ENCODE measurements around the gene SMIM24. TPM values are rescaled to one million over a fixed set of nuclear protein-coding genes. Genes with fewer than 3 reads are reported as not detected.

Gene SMIM24
- total and polyA plus RNA-seq, 9 of the 15 experiments (the other 6 are each of a cell fraction or from before 2014, with no cell fraction given) = 0.45 to 12.3 (median 1.4) TPM; not detected in 1

GRCh38 chr19:3499738-3500428 lies 19.6 kb upstream of the SMIM24 start:
- Histone ChIP-seq H3K4me2 (ENCODE audit: insufficient read depth, low read length) (peak overlapping the region; percentile 100), H2AFZ (ENCODE audit: low read depth, low read length) (peak overlapping the region; percentile 100), H3K27me3 (ENCODE audit: control insufficient read depth in 2 of 2, insufficient read depth in 2 of 2, low read length in 2 of 2) (no peaks in the 10 kb centered on the region), H4K20me1 (replicated peaks; ENCODE audit: control insufficient read depth, insufficient read depth, low read length) (no peaks in the 10 kb centered on the region), H3K36me3 (ENCODE audit: control insufficient read depth, insufficient read depth, low read length) (peaks cover 36% of the 10 kb centered on the region), H3K9me1 (ENCODE audit: control insufficient read depth, insufficient read depth, low read length) (no peaks in the 10 kb centered on the region), H3K27ac (ENCODE audit: extremely low read depth, low read depth, low read length) (peak overlapping the region; percentile 100), H3K9ac (ENCODE audit: insufficient read depth in 1 of 2, low read depth in 2 of 2, low read length in 2 of 2) (peak overlapping the region; percentile 98 to 99), H3K4me1 (replicated peaks in 1 of 2; ENCODE audit: control insufficient read depth in 2 of 2, insufficient read depth in 2 of 2, low read length in 2 of 2) (peaks cover 18 to 26% of the 10 kb centered on the region in 2 experiments; a peak in 4 of 5 replicates), H3K4me3 (peak overlapping the region; percentile 85), H3K9me3 (replicated peaks; ENCODE audit: control insufficient read depth, insufficient read depth, low read depth, low read length) (no peaks in the 10 kb centered on the region), H3K79me2 (ENCODE audit: control insufficient read depth, insufficient read depth, low read length) (peaks cover 38% of the 10 kb centered on the region)
- ChIA-PET CTCF (ENCODE audit: low intra/inter-chr PET ratio) (no interaction called here), POLR2A (interaction anchor here (0.6 to 2.0 kb wide), 4 partner anchors 18 to 263 kb away, joined by 3 to 9 read pairs (median 6); partner anchors contain the start of genes MRPL54 and SMIM24)
- ATAC-seq (peak; percentile 27), FAIRE-seq (no peak), DNase-seq (ENCODE audit: extremely low read depth in 1 of 4, low spot score in 3 of 4) (no peak)
- intact Hi-C loops (cut with micrococcal nuclease) = no loop called here
- TSS peak; percentile 67 for BruUV-seq (replicated peaks)
- TF ChIP-seq HDAC2 (IDR thresholded peaks at IDR 0.05) (peak; percentile 29; the same call in 1 of the 2 replicates), HEY1 (CRISPR knock-in tag; IDR thresholded peaks at IDR 0.05; ENCODE audit: borderline replicate concordance) (no peak), RCOR1 (IDR thresholded peaks at IDR 0.05; ENCODE audit: borderline replicate concordance in 1 of 2, low read depth in 2 of 2, low read length in 2 of 2) (peak in 1 of 2 experiments; percentile 25; a peak in 1 of 4 replicates), ZBTB5 (IDR thresholded peaks at IDR 0.05) (no peak), RBM25 (IDR thresholded peaks at IDR 0.05; ENCODE audit: low read depth, low read length, severe bottlenecking) (peak; percentile 90), SMARCA5 (IDR thresholded peaks at IDR 0.05) (peak; percentile 61; the same call in 1 of the 2 replicates), HSF4 (CRISPR knock-in tag; IDR thresholded peaks at IDR 0.05; ENCODE audit: borderline replicate concordance) (no peak), KDM1A (IDR thresholded peaks at IDR 0.05) (peak; percentile 70 to 82), CBX1 (IDR thresholded peaks at IDR 0.05; ENCODE audit: low read depth) (0 out of 2 replicates have a peak, but pooled peaks have one; percentile 18), ELF2 (CRISPR knock-in tag; IDR thresholded peaks at IDR 0.05) (no peak), ZNF740 (CRISPR knock-in tag; IDR thresholded peaks at IDR 0.05) (0 out of 2 replicates have a peak, but pooled peaks have one; percentile 38), ZNF740 (tag; IDR thresholded peaks at IDR 0.05) (no peak), GABPA (tag; conservative IDR thresholded peaks at IDR 0.05; ENCODE audit: low read depth) (no peak), BCOR (IDR thresholded peaks at IDR 0.05) (peak; percentile 93), ARNT (IDR thresholded peaks at IDR 0.05) (no peak), PHF20 (IDR thresholded peaks at IDR 0.05; ENCODE audit: partially characterized antibody) (peak; percentile 10)
- 15% methylated on average over 18 of the region's 18 CpGs for WGBS (ENCODE audit: insufficient coverage, low coverage, missing lambda C conversion rate)
- in situ Hi-C loops (cut with MboI) = no loop called here
